HepG2 (cell line): ENCODE measurements around the gene RSPRY1. TPM values are rescaled to one million over a fixed set of nuclear protein-coding genes. Genes with fewer than 3 reads are reported as not detected.

Experiments
- BCL6 ChIP-seq: IDR thresholded peaks from 2 replicates; pipeline ENCODE4 v1.6.1; 2016; ENCODE audit warnings: missing genetic modification reagents, missing compliant biosample characterization
- CEBPG ChIP-seq: IDR thresholded peaks from 2 replicates; pipeline ENCODE4 v1.6.1; 2016
- CENPX ChIP-seq: sonication (generic); formaldehyde crosslinking; IDR thresholded peaks from 2 replicates; pipeline ENCODE4 v1.9.0; 2021; ENCODE audit warnings: mild to moderate bottlenecking, missing genetic modification reagents, moderate library complexity
- GLI4 ChIP-seq: sonication (generic); formaldehyde crosslinking; IDR thresholded peaks from 2 replicates; pipeline ENCODE4 v1.5.1; 2020; ENCODE audit warnings: missing genetic modification reagents, mild to moderate bottlenecking, moderate library complexity, borderline replicate concordance
- JARID2 ChIP-seq: sonication (generic); formaldehyde crosslinking; IDR thresholded peaks from 2 replicates; pipeline ENCODE4 v1.8.1; 2023; ENCODE audit warnings: missing genetic modification reagents, inconsistent platforms; ENCODE audit not compliant: insufficient replicate concordance
- KDM6A ChIP-seq: IDR thresholded peaks from 2 replicates; pipeline ENCODE4 v1.6.1; 2016; ENCODE audit warnings: low read depth
- KLF15 ChIP-seq: sonication (generic); formaldehyde crosslinking; IDR thresholded peaks from 2 replicates; pipeline ENCODE4 v1.8.1; 2023; ENCODE audit warnings: borderline replicate concordance, mild to moderate bottlenecking, inconsistent platforms, missing genetic modification reagents, mixed read lengths
- SAP130 ChIP-seq: IDR thresholded peaks from 2 replicates; pipeline ENCODE4 v1.6.1; 2016; ENCODE audit warnings: low read depth
- U2AF1 ChIP-seq: fragments of 200-400 bp; formaldehyde crosslinking; optimal IDR thresholded peaks from 2 replicates; pipeline ENCODE3; 2017; ENCODE audit warnings: mild to moderate bottlenecking, low read depth, low read length
- ZC3H4 ChIP-seq: sonication (generic); formaldehyde crosslinking; IDR thresholded peaks from 2 replicates; pipeline ENCODE4 v1.4.0; 2020; ENCODE audit warnings: missing genetic modification reagents, borderline replicate concordance
- ZEB1 ChIP-seq: IDR thresholded peaks from 2 replicates; pipeline ENCODE4 v1.6.1; 2012; ENCODE audit warnings: mild to moderate bottlenecking, low read depth, inconsistent platforms; ENCODE audit not compliant: insufficient replicate concordance
- ZNF10 ChIP-seq: sonication (generic); formaldehyde crosslinking; IDR thresholded peaks from 2 replicates; pipeline ENCODE4 v1.4.0; 2020; ENCODE audit warnings: mild to moderate bottlenecking, low read depth, missing genetic modification reagents, borderline replicate concordance
- ZNF451 ChIP-seq: sonication (generic); formaldehyde crosslinking; IDR thresholded peaks from 2 replicates; pipeline ENCODE4 v1.5.0; 2020; ENCODE audit warnings: mild to moderate bottlenecking, missing genetic modification reagents
- ZNF546 ChIP-seq: sonication (generic); formaldehyde crosslinking; conservative IDR thresholded peaks from 2 replicates; pipeline ENCODE4 v1.8.1; 2023; ENCODE audit warnings: mild to moderate bottlenecking, missing genetic modification reagents
- ZNF776 ChIP-seq: sonication (generic); formaldehyde crosslinking; IDR thresholded peaks from 2 replicates; pipeline ENCODE4 v1.4.0; 2020; ENCODE audit warnings: mild to moderate bottlenecking, missing genetic modification reagents
- ZSCAN21 ChIP-seq: sonication (generic); formaldehyde crosslinking; IDR thresholded peaks from 2 replicates; pipeline ENCODE4 v1.8.0; 2022; ENCODE audit warnings: mild to moderate bottlenecking, missing genetic modification reagents, moderate library complexity, borderline replicate concordance
- polyA plus RNA-seq, 8 experiments: library from polyadenylated mRNA; depleted of rRNA in 3 of 8; stranded (reverse) in 7 of 8; unstranded in 1 of 8; fragments of >200 nt; fragmentation: Illumina TruSeq in 4 of 8; extraction: Trizol in 4 of 8; gene quantifications; 2 replicates each; pipeline versions ENCODE4 v1.2.1 to v1.2.3, GENCODE V29; 2011 to 2016; ENCODE audit warnings: low read depth in 4 of 8, missing spikeins in 1 of 8, mixed read lengths in 1 of 8; ENCODE audit not compliant: insufficient read depth in 1 of 8
- total RNA-seq, 5 experiments: library from RNA; depleted of rRNA; stranded (reverse); fragments of >200 nt; fragmentation: Illumina TruSeq; extraction: Trizol; gene quantifications; 2 replicates each; pipeline ENCODE4 v1.2.3, GENCODE V29; 2016; ENCODE audit warnings: low read depth in 1 of 5
- TF ChIP-seq, protein P1 (sequence below): sonication (generic); formaldehyde crosslinking; IDR thresholded peaks from 2 replicates; pipeline ENCODE4 v1.9.0; 2021; ENCODE audit warnings: missing genetic modification reagents, borderline replicate concordance
- TF ChIP-seq, protein P2 (sequence below): sonication (generic); formaldehyde crosslinking; IDR thresholded peaks from 2 replicates; pipeline ENCODE4 v1.5.1; 2020; ENCODE audit warnings: mild to moderate bottlenecking, missing genetic modification reagents, moderate library complexity
- TF ChIP-seq, protein P3 (sequence below): sonication (generic); formaldehyde crosslinking; IDR thresholded peaks from 2 replicates; pipeline ENCODE4 v1.4.0; 2020; ENCODE audit warnings: missing genetic modification reagents
- TF ChIP-seq, protein P4 (sequence below): sonication (generic); formaldehyde crosslinking; IDR thresholded peaks from 2 replicates; pipeline ENCODE4 v1.8.0; 2022; ENCODE audit warnings: mild to moderate bottlenecking, missing genetic modification reagents, moderate library complexity

Gene RSPRY1
- total and polyA plus RNA-seq, 2 of the 13 experiments (the other 11 are each of a cell fraction or from before 2014, with no cell fraction given), result 53.4 to 61.0 TPM

DNA sequence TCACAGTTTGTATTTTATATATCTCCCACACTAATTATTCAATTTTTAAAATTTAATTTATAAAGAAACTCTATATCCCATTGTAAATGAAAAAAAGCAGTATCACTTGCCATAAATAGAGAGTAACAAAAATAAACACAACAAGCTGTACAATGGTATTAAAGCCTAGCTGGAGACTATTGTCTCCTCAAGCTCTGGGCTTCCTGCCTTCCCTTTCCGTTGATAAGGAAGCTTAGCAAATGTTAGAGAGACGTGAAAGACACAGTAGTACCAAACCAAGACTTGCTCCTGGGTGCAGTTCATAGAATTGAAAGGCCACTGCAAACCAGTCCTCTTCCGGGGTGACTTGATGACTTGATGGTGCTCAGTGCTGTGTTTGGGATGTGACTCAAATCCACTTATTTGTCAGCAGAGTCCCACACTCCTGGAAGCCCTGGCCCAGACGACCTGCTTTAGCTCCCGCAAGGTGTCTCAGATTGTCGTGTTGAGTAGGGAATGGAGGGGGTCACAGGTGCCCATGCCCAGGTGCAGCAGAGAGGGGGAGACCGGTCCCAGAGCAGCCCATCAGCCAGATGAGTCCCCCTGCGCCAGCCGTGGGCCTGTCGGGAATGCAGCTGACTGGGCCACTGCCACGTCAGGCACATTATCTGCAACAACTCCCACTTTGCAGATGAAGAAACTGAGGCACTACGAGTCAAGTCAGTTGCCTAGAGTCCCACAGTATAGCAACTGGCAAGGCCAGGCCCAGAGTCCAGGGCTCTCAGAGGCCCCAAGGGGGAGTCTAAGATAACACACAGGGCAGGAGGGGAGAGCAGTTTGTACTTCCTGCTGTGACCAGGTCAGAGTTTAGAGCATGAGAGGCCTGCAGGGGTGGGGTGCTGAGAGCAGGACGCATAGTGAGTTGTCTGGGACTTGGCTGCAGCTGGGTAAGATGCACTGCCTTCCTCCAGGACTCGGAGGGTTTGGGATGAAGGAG, 40.8 kb upstream of the RSPRY1 start (continued):
- TF ChIP-seq, protein P1, sequence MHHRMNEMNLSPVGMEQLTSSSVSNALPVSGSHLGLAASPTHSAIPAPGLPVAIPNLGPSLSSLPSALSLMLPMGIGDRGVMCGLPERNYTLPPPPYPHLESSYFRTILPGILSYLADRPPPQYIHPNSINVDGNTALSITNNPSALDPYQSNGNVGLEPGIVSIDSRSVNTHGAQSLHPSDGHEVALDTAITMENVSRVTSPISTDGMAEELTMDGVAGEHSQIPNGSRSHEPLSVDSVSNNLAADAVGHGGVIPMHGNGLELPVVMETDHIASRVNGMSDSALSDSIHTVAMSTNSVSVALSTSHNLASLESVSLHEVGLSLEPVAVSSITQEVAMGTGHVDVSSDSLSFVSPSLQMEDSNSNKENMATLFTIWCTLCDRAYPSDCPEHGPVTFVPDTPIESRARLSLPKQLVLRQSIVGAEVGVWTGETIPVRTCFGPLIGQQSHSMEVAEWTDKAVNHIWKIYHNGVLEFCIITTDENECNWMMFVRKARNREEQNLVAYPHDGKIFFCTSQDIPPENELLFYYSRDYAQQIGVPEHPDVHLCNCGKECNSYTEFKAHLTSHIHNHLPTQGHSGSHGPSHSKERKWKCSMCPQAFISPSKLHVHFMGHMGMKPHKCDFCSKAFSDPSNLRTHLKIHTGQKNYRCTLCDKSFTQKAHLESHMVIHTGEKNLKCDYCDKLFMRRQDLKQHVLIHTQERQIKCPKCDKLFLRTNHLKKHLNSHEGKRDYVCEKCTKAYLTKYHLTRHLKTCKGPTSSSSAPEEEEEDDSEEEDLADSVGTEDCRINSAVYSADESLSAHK, result no peak
- TF ChIP-seq ZSCAN21 (no peak), CEBPG (no peak), BCL6 (CRISPR knock-in tag) (no peak), GLI4 (CRISPR knock-in tag) (no peak), KDM6A (no peak), ZNF546 (CRISPR knock-in tag) (no peak), KLF15 (CRISPR knock-in tag) (no peak), JARID2 (CRISPR knock-in tag) (no peak), ZNF451 (CRISPR knock-in tag) (no peak), ZNF10 (CRISPR knock-in tag) (no peak), ZEB1 (no peak), ZNF776 (CRISPR knock-in tag) (no peak), CENPX (CRISPR knock-in tag) (no peak), ZC3H4 (no peak), U2AF1 (no peak), SAP130 (CRISPR knock-in tag) (no peak)
- TF ChIP-seq, protein P2, sequence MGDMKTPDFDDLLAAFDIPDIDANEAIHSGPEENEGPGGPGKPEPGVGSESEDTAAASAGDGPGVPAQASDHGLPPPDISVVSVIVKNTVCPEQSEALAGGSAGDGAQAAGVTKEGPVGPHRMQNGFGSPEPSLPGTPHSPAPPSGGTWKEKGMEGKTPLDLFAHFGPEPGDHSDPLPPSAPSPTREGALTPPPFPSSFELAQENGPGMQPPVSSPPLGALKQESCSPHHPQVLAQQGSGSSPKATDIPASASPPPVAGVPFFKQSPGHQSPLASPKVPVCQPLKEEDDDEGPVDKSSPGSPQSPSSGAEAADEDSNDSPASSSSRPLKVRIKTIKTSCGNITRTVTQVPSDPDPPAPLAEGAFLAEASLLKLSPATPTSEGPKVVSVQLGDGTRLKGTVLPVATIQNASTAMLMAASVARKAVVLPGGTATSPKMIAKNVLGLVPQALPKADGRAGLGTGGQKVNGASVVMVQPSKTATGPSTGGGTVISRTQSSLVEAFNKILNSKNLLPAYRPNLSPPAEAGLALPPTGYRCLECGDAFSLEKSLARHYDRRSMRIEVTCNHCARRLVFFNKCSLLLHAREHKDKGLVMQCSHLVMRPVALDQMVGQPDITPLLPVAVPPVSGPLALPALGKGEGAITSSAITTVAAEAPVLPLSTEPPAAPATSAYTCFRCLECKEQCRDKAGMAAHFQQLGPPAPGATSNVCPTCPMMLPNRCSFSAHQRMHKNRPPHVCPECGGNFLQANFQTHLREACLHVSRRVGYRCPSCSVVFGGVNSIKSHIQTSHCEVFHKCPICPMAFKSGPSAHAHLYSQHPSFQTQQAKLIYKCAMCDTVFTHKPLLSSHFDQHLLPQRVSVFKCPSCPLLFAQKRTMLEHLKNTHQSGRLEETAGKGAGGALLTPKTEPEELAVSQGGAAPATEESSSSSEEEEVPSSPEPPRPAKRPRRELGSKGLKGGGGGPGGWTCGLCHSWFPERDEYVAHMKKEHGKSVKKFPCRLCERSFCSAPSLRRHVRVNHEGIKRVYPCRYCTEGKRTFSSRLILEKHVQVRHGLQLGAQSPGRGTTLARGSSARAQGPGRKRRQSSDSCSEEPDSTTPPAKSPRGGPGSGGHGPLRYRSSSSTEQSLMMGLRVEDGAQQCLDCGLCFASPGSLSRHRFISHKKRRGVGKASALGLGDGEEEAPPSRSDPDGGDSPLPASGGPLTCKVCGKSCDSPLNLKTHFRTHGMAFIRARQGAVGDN (CRISPR knock-in tag), result peak; percentile 65
- TF ChIP-seq, protein P3, sequence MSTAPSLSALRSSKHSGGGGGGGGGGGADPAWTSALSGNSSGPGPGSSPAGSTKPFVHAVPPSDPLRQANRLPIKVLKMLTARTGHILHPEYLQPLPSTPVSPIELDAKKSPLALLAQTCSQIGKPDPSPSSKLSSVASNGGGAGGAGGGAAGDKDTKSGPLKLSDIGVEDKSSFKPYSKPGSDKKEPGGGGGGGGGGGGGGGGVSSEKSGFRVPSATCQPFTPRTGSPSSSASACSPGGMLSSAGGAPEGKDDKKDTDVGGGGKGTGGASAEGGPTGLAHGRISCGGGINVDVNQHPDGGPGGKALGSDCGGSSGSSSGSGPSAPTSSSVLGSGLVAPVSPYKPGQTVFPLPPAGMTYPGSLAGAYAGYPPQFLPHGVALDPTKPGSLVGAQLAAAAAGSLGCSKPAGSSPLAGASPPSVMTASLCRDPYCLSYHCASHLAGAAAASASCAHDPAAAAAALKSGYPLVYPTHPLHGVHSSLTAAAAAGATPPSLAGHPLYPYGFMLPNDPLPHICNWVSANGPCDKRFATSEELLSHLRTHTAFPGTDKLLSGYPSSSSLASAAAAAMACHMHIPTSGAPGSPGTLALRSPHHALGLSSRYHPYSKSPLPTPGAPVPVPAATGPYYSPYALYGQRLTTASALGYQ, result no peak
- TF ChIP-seq, protein P4, sequence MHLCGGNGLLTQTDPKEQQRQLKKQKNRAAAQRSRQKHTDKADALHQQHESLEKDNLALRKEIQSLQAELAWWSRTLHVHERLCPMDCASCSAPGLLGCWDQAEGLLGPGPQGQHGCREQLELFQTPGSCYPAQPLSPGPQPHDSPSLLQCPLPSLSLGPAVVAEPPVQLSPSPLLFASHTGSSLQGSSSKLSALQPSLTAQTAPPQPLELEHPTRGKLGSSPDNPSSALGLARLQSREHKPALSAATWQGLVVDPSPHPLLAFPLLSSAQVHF (CRISPR knock-in tag), result no peak
